Measurements from ENCODE around the gene PDSS2.
"Not testable (repeated sequence)": the region's sequence is repeated elsewhere in the genome, so short reads cannot be mapped to it uniquely, and the experiment has no call there.

Gene PDSS2

GRCh38 chr6:107473660-107474059 lies 14.3 kb upstream of the PDSS2 start:
- DNase-seq (ENCODE audit: low read depth): no peak

GRCh38 chr6:107470364-107470763 lies 11.0 kb upstream of the PDSS2 start:
- DNase-seq (ENCODE audit: low read depth): no peak

- no peak for DNase-seq (ENCODE audit: low read depth)
Measured at GRCh38 chr6:107466062-107466461, 6.7 kb upstream of the PDSS2 start.

GRCh38 chr6:107460083-107460631 lies 793 bp upstream of the PDSS2 start:
- no peak for DNase-seq (ENCODE audit: low read depth)

- DNase-seq (ENCODE audit: low read depth): no peak
Measured at GRCh38 chr6:107458672-107459282, 587 bp downstream of the PDSS2 start.

GRCh38 chr6:107448776-107449175 lies 10.6 kb downstream of the PDSS2 start:
- DNase-seq (ENCODE audit: low read depth): no peak

GRCh38 chr6:107447663-107448216 lies 11.6 kb downstream of the PDSS2 start:
- DNase-seq (ENCODE audit: low read depth): no peak

- no peak for DNase-seq (ENCODE audit: low read depth)
Measured at GRCh38 chr6:107444277-107444676, 15.1 kb downstream of the PDSS2 start.

GRCh38 chr6:107443608-107444267 lies 15.6 kb downstream of the PDSS2 start:
- no peak for DNase-seq (ENCODE audit: low read depth)

GRCh38 chr6:107442938-107443607 lies 16.3 kb downstream of the PDSS2 start:
- DNase-seq (ENCODE audit: low read depth): no peak

- DNase-seq (ENCODE audit: low read depth): no peak
Measured at GRCh38 chr6:107441682-107442081, 17.7 kb downstream of the PDSS2 start.

- DNase-seq (ENCODE audit: low read depth): no peak
Measured at GRCh38 chr6:107440936-107441335, 18.4 kb downstream of the PDSS2 start.

GRCh38 chr6:107439406-107439805 lies 20.0 kb downstream of the PDSS2 start:
- no peak for DNase-seq (ENCODE audit: low read depth)

GRCh38 chr6:107437691-107438090 lies 21.7 kb downstream of the PDSS2 start:
- no peak for DNase-seq (ENCODE audit: low read depth)

- no peak for DNase-seq (ENCODE audit: low read depth)
Measured at GRCh38 chr6:107436881-107437280, 22.5 kb downstream of the PDSS2 start.

- no peak for DNase-seq (ENCODE audit: low read depth)
Measured at GRCh38 chr6:107435798-107436197, 23.6 kb downstream of the PDSS2 start.

GRCh38 chr6:107434812-107435211 lies 24.6 kb downstream of the PDSS2 start:
- DNase-seq (ENCODE audit: low read depth): no peak

GRCh38 chr6:107425951-107426350 lies 33.4 kb downstream of the PDSS2 start:
- not testable (repeated sequence) for DNase-seq (ENCODE audit: low read depth)

- no peak for DNase-seq (ENCODE audit: low read depth)
Measured at GRCh38 chr6:107423474-107423990, 35.8 kb downstream of the PDSS2 start.

- DNase-seq (ENCODE audit: low read depth): no peak
Measured at GRCh38 chr6:107421696-107422256, 37.6 kb downstream of the PDSS2 start.

GRCh38 chr6:107419733-107420132 lies 39.6 kb downstream of the PDSS2 start:
- DNase-seq (ENCODE audit: low read depth): no peak

- no peak for DNase-seq (ENCODE audit: low read depth)
Measured at GRCh38 chr6:107418118-107418517, 41.2 kb downstream of the PDSS2 start.
